K562 (cell line): Measurements from ENCODE around the gene MAP3K13. TPM values are rescaled to one million over a fixed set of nuclear protein-coding genes. Genes with fewer than 3 reads are reported as not detected.

ENCODE experiments used
- FOXJ2 ChIP-seq: fragments of 200-800 bp; sonication (Bioruptor generic); IDR thresholded peaks from 2 replicates; pipeline ENCODE4 v1.6.1; 2016; ENCODE audit warnings: missing genetic modification characterization, missing compliant biosample characterization
- FUS ChIP-seq: fragments of 200-400 bp; formaldehyde crosslinking; optimal IDR thresholded peaks from 2 replicates; pipeline ENCODE3; 2017; ENCODE audit warnings: low read depth, low read length
- ILF3 ChIP-seq: fragments of 450-650 bp; IDR thresholded peaks from 2 replicates; pipeline ENCODE4 v1.6.1; 2018; ENCODE audit warnings: antibody characterized with exemption, mild to moderate bottlenecking, moderate library complexity, borderline replicate concordance
- POLR2G ChIP-seq: fragments of 200-400 bp; formaldehyde crosslinking; IDR thresholded peaks from 2 replicates; pipeline ENCODE4 v1.6.1; 2017; ENCODE audit warnings: low read depth, mild to moderate bottlenecking, antibody characterized with exemption, low read length, moderate library complexity
- RCOR1 ChIP-seq, 2 experiments: IDR thresholded peaks; 2 replicates each; pipeline ENCODE4 v1.6.1; 2012; ENCODE audit warnings: low read depth in 2 of 2, low read length in 2 of 2, borderline replicate concordance in 1 of 2, improper control_type of control experiment in 1 of 2
- SMAD1 ChIP-seq: fragments of 150-350 bp; IDR thresholded peaks from 2 replicates; pipeline ENCODE4 v1.6.1; 2014; ENCODE audit warnings: low read length, low read depth; ENCODE audit not compliant: partially characterized antibody
- SMAD3 ChIP-seq: fragments of 450-650 bp; formaldehyde crosslinking; conservative IDR thresholded peaks from 2 replicates; pipeline ENCODE4 v1.4.0; 2020; ENCODE audit warnings: mild to moderate bottlenecking
- SMARCA5 ChIP-seq: fragments of 450-650 bp; IDR thresholded peaks from 2 replicates; pipeline ENCODE4 v1.6.1; 2016
- SNIP1 ChIP-seq: fragments of 450-650 bp; IDR thresholded peaks from 2 replicates; pipeline ENCODE4 v1.7.1; 2017; ENCODE audit warnings: low read depth, mild to moderate bottlenecking
- SP1 ChIP-seq: sonication (generic); formaldehyde crosslinking; IDR thresholded peaks from 2 replicates; pipeline ENCODE4 v1.8.1; 2022; ENCODE audit warnings: mild to moderate bottlenecking, missing genetic modification reagents
- ZBTB1 ChIP-seq: sonication (generic); formaldehyde crosslinking; IDR thresholded peaks from 2 replicates; pipeline ENCODE4 v1.8.1; 2023; ENCODE audit warnings: missing genetic modification reagents, low read depth, mild to moderate bottlenecking, borderline replicate concordance
- ZNF165 ChIP-seq: fragments of 250-450 bp; sonication (Bioruptor Pico); IDR thresholded peaks from 2 replicates; pipeline ENCODE4 v1.4.0; 2020; ENCODE audit warnings: borderline replicate concordance
- ZNF311 ChIP-seq: fragments of 250-450 bp; sonication (Bioruptor Pico); IDR thresholded peaks from 2 replicates; pipeline ENCODE4 v1.4.0; 2020; ENCODE audit warnings: mild to moderate bottlenecking, moderate library complexity
- ZNF324 ChIP-seq: fragments of 250-450 bp; sonication (Bioruptor Pico); IDR thresholded peaks from 2 replicates; pipeline ENCODE4 v1.4.0; 2020; ENCODE audit warnings: mild to moderate bottlenecking
- ZNF589 ChIP-seq: fragments of 200-800 bp; sonication (Bioruptor generic); IDR thresholded peaks from 2 replicates; pipeline ENCODE4 v1.6.1; 2016; ENCODE audit warnings: low read depth, missing genetic modification characterization, missing compliant biosample characterization
- polyA plus RNA-seq, 8 experiments: library from polyadenylated mRNA; depleted of rRNA in 4 of 8; stranded (reverse) in 5 of 8; unstranded in 3 of 8; fragments of >200 nt; fragmentation: Nextera tagmentation in 2 of 8; fragmentation: Illumina TruSeq in 1 of 8; extraction: Ambion mirVana in 2 of 8; extraction: Trizol in 1 of 8; gene quantifications; 2 replicates each; pipeline versions ENCODE4 v1.2.1 to v1.2.3, GENCODE V29; 2011 to 2014; ENCODE audit warnings: inconsistent platforms in 1 of 8, missing spikeins in 1 of 8
- total RNA-seq, 7 experiments: library from RNA; depleted of rRNA in 6 of 7; stranded (reverse); fragments of >200 nt in 6 of 7; fragmentation: Illumina TruSeq in 2 of 7; extraction: Trizol in 2 of 7; gene quantifications; 2 replicates each; pipeline versions ENCODE4 v1.2.1 to v1.2.3, GENCODE V29; 2011 to 2021; ENCODE audit warnings: low replicate concordance in 1 of 7
- TF ChIP-seq, protein P1 (sequence below): fragments of 450-650 bp; formaldehyde crosslinking; conservative IDR thresholded peaks from 2 replicates; pipeline ENCODE4 v1.4.0; 2022; ENCODE audit warnings: mild to moderate bottlenecking, missing genetic modification characterization
- TF ChIP-seq, protein P2 (sequence below): fragments of 450-650 bp; IDR thresholded peaks from 2 replicates; pipeline ENCODE4 v1.6.1; 2016; ENCODE audit warnings: mild to moderate bottlenecking
- TF ChIP-seq, protein P3 (sequence below): fragments of 250-450 bp; sonication (Bioruptor Pico); IDR thresholded peaks from 2 replicates; pipeline ENCODE4 v1.5.0; 2020; ENCODE audit warnings: mild to moderate bottlenecking, borderline replicate concordance
- TF ChIP-seq, protein P4 (sequence below): fragments of 250-450 bp; sonication (Bioruptor Pico); IDR thresholded peaks from 2 replicates; pipeline ENCODE4 v1.8.0; 2021; ENCODE audit warnings: borderline replicate concordance, mild to moderate bottlenecking, moderate library complexity; ENCODE audit not compliant: poor library complexity, severe bottlenecking

The MAP3K13 gene
- total and polyA plus RNA-seq, 9 of the 15 experiments (the other 6 are each of a cell fraction or from before 2014, with no cell fraction given) = 0.04 to 0.32 (median 0.15) TPM; not detected in 2

DNA sequence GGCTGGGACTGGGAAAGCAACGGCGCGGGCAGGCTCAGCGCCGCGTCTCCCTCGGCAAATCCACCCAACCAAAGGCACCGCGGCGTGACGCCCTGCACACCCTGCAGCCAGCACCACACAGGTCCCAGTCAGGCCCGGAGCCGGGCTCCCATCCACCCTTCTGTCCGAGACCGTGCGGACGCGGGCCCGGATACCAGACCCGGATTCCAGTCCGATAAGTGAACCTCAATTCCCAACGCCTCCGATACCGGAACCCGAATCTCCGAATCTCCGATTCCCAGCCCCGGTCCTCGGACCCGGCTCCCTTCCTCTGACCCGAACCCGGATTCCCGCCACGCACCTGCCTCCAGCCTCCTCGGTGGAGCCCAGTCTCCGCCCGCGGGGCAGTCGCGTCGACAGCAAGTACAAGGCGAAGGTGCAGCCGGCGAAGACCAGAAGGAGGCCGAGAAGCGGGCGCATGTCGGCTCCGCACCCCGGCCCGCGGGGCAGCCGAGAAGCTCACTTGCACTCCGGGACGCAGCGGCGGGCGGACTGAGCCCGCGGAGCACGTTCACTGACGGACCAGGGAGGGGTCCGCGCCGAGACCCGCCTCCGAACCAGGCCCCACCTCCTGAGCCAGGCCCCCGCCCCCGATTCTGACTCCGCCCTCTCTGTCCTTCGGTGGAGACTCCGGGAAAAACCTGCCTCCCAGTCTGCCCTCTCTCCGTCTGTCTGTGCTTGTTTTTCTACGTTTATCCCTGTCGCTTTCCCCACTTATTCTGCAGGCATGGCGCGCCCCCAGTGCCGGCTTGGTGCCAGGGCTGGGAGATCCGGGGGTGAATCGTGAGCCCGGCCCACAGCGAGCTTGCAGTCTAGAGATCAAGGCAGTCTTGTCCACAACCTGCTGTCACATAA lies 135.8 kb downstream of the MAP3K13 start, which contains the start of gene TMEM41A (continued):
- TF ChIP-seq, protein P1, sequence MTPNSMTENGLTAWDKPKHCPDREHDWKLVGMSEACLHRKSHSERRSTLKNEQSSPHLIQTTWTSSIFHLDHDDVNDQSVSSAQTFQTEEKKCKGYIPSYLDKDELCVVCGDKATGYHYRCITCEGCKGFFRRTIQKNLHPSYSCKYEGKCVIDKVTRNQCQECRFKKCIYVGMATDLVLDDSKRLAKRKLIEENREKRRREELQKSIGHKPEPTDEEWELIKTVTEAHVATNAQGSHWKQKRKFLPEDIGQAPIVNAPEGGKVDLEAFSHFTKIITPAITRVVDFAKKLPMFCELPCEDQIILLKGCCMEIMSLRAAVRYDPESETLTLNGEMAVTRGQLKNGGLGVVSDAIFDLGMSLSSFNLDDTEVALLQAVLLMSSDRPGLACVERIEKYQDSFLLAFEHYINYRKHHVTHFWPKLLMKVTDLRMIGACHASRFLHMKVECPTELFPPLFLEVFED (CRISPR knock-in tag) = no peak
- TF ChIP-seq ZNF589 = 0 out of 2 replicates have a peak, but pooled peaks have one; percentile 59
- TF ChIP-seq, protein P2, sequence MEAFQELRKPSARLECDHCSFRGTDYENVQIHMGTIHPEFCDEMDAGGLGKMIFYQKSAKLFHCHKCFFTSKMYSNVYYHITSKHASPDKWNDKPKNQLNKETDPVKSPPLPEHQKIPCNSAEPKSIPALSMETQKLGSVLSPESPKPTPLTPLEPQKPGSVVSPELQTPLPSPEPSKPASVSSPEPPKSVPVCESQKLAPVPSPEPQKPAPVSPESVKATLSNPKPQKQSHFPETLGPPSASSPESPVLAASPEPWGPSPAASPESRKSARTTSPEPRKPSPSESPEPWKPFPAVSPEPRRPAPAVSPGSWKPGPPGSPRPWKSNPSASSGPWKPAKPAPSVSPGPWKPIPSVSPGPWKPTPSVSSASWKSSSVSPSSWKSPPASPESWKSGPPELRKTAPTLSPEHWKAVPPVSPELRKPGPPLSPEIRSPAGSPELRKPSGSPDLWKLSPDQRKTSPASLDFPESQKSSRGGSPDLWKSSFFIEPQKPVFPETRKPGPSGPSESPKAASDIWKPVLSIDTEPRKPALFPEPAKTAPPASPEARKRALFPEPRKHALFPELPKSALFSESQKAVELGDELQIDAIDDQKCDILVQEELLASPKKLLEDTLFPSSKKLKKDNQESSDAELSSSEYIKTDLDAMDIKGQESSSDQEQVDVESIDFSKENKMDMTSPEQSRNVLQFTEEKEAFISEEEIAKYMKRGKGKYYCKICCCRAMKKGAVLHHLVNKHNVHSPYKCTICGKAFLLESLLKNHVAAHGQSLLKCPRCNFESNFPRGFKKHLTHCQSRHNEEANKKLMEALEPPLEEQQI = peak; percentile 55; the same call in 1 of the 2 replicates
- peak; percentile 99 for TF ChIP-seq SP1 (CRISPR knock-in tag)
- no peak for TF ChIP-seq SNIP1
- no peak for TF ChIP-seq ZNF324 (CRISPR knock-in tag)
- peak; percentile 71; the same call in 1 of the 2 replicates for TF ChIP-seq ZBTB1 (CRISPR knock-in tag)
- TF ChIP-seq FOXJ2 (tag) = peak; percentile 80; the same call in 1 of the 2 replicates
- TF ChIP-seq ILF3 = no peak
- TF ChIP-seq RCOR1 (IDR thresholded peaks at IDR 0.05; ENCODE audit: borderline replicate concordance in 1 of 2, low read depth in 2 of 2, low read length in 2 of 2) = peak in 1 of 2 experiments; percentile 72; a peak in 2 of 4 replicates
- TF ChIP-seq ZNF311 = no peak
- TF ChIP-seq SMARCA5 = no peak
- TF ChIP-seq ZNF165 = no peak
- TF ChIP-seq POLR2G = peak; percentile 100
- TF ChIP-seq FUS = peak; percentile 24
- TF ChIP-seq SMAD3 (CRISPR knock-in tag) = no peak
- TF ChIP-seq, protein P3, sequence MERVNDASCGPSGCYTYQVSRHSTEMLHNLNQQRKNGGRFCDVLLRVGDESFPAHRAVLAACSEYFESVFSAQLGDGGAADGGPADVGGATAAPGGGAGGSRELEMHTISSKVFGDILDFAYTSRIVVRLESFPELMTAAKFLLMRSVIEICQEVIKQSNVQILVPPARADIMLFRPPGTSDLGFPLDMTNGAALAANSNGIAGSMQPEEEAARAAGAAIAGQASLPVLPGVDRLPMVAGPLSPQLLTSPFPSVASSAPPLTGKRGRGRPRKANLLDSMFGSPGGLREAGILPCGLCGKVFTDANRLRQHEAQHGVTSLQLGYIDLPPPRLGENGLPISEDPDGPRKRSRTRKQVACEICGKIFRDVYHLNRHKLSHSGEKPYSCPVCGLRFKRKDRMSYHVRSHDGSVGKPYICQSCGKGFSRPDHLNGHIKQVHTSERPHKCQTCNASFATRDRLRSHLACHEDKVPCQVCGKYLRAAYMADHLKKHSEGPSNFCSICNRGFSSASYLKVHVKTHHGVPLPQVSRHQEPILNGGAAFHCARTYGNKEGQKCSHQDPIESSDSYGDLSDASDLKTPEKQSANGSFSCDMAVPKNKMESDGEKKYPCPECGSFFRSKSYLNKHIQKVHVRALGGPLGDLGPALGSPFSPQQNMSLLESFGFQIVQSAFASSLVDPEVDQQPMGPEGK (CRISPR knock-in tag) = no peak
- TF ChIP-seq, protein P4, sequence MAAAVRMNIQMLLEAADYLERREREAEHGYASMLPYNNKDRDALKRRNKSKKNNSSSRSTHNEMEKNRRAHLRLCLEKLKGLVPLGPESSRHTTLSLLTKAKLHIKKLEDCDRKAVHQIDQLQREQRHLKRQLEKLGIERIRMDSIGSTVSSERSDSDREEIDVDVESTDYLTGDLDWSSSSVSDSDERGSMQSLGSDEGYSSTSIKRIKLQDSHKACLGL (CRISPR knock-in tag) = peak; percentile 13
- peak; percentile 76 for TF ChIP-seq SMAD1
